Type B pancreatic cell (in vitro differentiated cells): ENCODE measurements around the gene PTPRB. TPM values are rescaled to one million over a fixed set of nuclear protein-coding genes. Genes with fewer than 3 reads are reported as not detected.

Experiments
- DNase-seq: peaks from one replicate; pipeline ENCODE4 v3.0.0; 2021; ENCODE audit warnings: mixed read lengths; ENCODE audit not compliant: unreplicated experiment; ENCODE audit errors: extremely low spot score
- H3K27ac Mint-ChIP-seq: 2 replicates; pipeline ENCODE4 v1.8.0; 2021; ENCODE audit warnings: mild to moderate bottlenecking, mixed read lengths
- H3K27me3 Mint-ChIP-seq: 2 replicates; pipeline ENCODE4 v1.8.0; 2021; ENCODE audit warnings: mixed read lengths
- H3K36me3 Mint-ChIP-seq: 2 replicates; pipeline ENCODE4 v1.8.0; 2021; ENCODE audit warnings: mixed read lengths
- H3K4me1 Mint-ChIP-seq: one replicate; pipeline ENCODE4 v1.8.0; 2021; ENCODE audit warnings: mixed read lengths; ENCODE audit not compliant: unreplicated experiment
- H3K4me3 Mint-ChIP-seq: 2 replicates; pipeline ENCODE4 v1.8.0; 2021; ENCODE audit warnings: mild to moderate bottlenecking, mixed read lengths
- H3K9me3 Mint-ChIP-seq: 2 replicates; pipeline ENCODE4 v1.8.0; 2021; ENCODE audit warnings: mixed read lengths
- total RNA-seq: library from RNA; stranded (reverse); gene quantifications from 2 replicates; pipeline ENCODE4 v1.2.1, GENCODE V29; 2021; ENCODE audit warnings: low replicate concordance
- TF ChIP-seq, protein P1 (sequence below): fragments of 200-600 bp; sonication (generic); conservative IDR thresholded peaks from 2 replicates; pipeline ENCODE4 v1.5.0; 2021; ENCODE audit warnings: antibody characterized with exemption, mild to moderate bottlenecking

The PTPRB gene
- total RNA-seq, 1 donor from 2014 or later: 4.2 TPM

DNA sequence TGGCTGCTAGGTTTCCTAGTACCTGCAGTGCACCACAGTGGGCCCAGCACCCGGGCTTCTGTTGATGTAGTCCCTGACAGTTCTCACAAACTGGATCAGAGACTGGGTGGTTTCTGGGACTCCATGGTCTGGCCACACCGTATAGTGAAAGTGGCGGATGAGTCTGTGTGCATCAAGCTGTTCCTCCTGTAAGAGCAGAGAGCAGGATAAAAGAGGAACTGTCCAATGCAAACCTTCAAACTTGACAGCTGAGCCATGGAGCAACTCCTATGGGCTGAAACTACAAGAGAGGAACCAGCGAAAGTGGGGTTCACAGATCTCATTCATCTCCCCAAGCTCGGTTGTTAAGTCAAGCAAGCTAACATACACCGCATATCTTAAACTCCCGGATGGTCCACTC, 102.8 kb downstream of the PTPRB start:
- no peaks in the 10 kb centered on the region for H3K36me3 Mint-ChIP-seq
- no peaks in the 10 kb centered on the region for H3K27me3 Mint-ChIP-seq
- no peak for DNase-seq
- no peak overlapping the region for H3K27ac Mint-ChIP-seq
- no peak overlapping the region for H3K4me3 Mint-ChIP-seq
- H3K9me3 Mint-ChIP-seq: peaks cover 4% of the 10 kb centered on the region
- H3K4me1 Mint-ChIP-seq: no peaks in the 10 kb centered on the region
- TF ChIP-seq, protein P1, sequence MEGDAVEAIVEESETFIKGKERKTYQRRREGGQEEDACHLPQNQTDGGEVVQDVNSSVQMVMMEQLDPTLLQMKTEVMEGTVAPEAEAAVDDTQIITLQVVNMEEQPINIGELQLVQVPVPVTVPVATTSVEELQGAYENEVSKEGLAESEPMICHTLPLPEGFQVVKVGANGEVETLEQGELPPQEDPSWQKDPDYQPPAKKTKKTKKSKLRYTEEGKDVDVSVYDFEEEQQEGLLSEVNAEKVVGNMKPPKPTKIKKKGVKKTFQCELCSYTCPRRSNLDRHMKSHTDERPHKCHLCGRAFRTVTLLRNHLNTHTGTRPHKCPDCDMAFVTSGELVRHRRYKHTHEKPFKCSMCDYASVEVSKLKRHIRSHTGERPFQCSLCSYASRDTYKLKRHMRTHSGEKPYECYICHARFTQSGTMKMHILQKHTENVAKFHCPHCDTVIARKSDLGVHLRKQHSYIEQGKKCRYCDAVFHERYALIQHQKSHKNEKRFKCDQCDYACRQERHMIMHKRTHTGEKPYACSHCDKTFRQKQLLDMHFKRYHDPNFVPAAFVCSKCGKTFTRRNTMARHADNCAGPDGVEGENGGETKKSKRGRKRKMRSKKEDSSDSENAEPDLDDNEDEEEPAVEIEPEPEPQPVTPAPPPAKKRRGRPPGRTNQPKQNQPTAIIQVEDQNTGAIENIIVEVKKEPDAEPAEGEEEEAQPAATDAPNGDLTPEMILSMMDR: no peak

DNA sequence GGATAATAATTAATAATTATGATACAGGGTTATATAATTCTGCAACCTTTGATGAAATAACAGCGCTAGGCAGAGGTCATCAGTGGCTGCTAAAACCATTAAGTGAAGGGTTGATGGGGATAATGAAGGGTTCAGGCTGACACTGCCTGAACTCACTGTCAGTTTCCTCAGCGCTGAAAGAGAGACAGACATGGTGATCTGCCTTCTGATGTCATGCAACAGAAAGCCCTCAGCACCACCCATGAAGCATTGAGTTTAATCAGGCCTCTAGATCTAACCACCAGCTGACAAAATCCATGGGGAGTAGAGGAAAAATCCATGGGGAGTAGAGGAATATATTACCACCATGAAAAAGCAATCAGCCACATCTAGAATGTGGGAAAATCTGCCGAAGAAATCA, 107.6 kb downstream of the PTPRB start:
- no peak for DNase-seq
- Mint-ChIP-seq H3K4me1 (no peaks in the 10 kb centered on the region), H3K27me3 (peaks cover 3% of the 10 kb centered on the region), H3K4me3 (no peak overlapping the region), H3K36me3 (no peaks in the 10 kb centered on the region), H3K9me3 (peaks cover 4% of the 10 kb centered on the region), H3K27ac (no peak overlapping the region)
- TF ChIP-seq, protein P1: no peak

DNA sequence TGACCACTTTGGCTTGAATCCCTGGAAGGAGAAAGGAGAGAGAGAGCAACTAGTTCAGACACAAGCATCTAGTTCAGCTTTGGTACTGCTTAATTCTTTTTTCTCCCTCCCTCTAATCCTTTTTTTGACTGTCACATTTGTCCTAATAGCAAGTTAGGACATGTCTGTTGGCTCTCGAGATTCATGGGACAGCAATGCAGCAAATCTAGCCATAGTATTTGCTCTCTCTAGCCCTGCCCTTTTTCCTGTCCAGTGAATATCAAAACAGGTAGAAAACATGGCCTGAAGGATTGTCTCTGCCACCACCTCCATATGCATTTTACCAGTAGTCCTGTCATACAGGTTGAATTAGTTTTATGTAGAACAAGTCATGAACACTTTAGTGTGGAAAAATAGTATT, 116.4 kb downstream of the PTPRB start:
- TF ChIP-seq, protein P1: no peak
- peaks cover 12% of the 10 kb centered on the region for H3K9me3 Mint-ChIP-seq
- no peaks in the 10 kb centered on the region for H3K27me3 Mint-ChIP-seq
- H3K4me1 Mint-ChIP-seq: no peaks in the 10 kb centered on the region
- no peak overlapping the region for H3K4me3 Mint-ChIP-seq
- H3K36me3 Mint-ChIP-seq: no peaks in the 10 kb centered on the region
- peak overlapping the region; percentile 88 for H3K27ac Mint-ChIP-seq
- DNase-seq: no peak

DNA sequence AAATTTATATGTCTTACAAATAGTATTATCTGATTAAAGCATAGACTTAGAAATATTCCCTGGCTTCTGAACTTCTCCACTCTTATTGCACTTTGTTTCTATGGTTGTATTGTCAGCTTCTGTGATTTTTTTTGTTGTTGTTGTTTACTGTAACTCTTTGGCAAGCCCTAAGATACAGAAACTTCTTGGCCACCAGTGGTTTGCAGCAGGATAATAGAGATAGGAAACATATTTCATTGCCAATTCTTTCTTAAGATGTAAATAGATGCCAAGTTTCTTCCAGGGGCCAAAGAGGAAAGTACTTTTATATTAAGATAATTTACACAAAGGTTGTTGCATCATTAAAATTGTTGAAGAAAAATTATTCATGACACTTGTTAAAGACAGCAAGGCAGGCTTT, 123.8 kb downstream of the PTPRB start:
- TF ChIP-seq, protein P1: no peak
- peaks cover 3% of the 10 kb centered on the region for H3K36me3 Mint-ChIP-seq
- no peak overlapping the region for H3K27ac Mint-ChIP-seq
- H3K4me1 Mint-ChIP-seq: no peaks in the 10 kb centered on the region
- no peak overlapping the region for H3K4me3 Mint-ChIP-seq
- no peaks in the 10 kb centered on the region for H3K9me3 Mint-ChIP-seq
- H3K27me3 Mint-ChIP-seq: no peaks in the 10 kb centered on the region
- DNase-seq: no peak

DNA sequence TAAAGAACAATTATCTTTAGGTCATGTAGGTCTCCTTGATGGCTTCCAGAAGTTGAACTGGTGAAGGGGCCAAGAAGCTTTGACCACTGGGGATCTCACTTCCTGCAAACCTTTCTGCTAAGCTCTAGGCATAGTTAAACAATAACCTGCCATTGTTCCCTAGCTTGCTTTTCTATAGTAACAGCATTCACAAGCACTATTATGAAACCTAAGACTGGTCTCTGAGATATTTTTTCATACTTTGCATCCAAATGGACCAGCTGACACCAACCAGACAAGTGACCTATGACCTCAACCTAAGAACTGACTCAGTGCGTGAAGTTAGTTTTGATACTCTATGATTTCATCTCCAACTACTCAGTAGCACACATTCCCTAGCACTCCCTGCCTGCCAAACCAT, 129.1 kb downstream of the PTPRB start:
- Mint-ChIP-seq H3K4me1 (peaks cover 3% of the 10 kb centered on the region), H3K36me3 (peaks cover 3% of the 10 kb centered on the region), H3K27ac (no peak overlapping the region), H3K27me3 (no peaks in the 10 kb centered on the region), H3K4me3 (no peak overlapping the region), H3K9me3 (no peaks in the 10 kb centered on the region)
- no peak for DNase-seq
- TF ChIP-seq, protein P1: no peak

DNA sequence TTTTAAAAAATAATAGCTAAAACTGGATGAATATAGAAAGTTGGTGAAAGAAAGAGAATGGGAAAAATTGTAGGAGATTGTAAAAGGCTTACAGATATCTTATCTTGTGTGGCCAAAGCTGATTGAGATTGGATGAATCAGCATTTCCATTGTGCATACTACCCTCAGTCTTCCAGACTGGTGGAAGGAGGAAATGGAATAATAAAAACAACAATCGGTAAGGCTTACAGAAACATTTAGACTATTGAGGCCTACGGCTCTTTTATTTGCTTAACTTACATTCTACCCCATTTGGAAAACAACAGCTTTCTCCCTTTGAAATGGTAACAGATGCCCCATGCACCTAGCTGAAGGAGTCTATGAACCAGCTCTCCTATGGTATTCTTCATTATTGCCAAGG, 129.8 kb downstream of the PTPRB start:
- peaks cover 3% of the 10 kb centered on the region for H3K4me1 Mint-ChIP-seq
- H3K4me3 Mint-ChIP-seq: no peak overlapping the region
- H3K36me3 Mint-ChIP-seq: peaks cover 3% of the 10 kb centered on the region
- H3K27ac Mint-ChIP-seq: no peak overlapping the region
- TF ChIP-seq, protein P1: no peak
- no peak for DNase-seq
- H3K27me3 Mint-ChIP-seq: no peaks in the 10 kb centered on the region
- no peaks in the 10 kb centered on the region for H3K9me3 Mint-ChIP-seq
